ENCODE data around the gene NUDT13.

DNA sequence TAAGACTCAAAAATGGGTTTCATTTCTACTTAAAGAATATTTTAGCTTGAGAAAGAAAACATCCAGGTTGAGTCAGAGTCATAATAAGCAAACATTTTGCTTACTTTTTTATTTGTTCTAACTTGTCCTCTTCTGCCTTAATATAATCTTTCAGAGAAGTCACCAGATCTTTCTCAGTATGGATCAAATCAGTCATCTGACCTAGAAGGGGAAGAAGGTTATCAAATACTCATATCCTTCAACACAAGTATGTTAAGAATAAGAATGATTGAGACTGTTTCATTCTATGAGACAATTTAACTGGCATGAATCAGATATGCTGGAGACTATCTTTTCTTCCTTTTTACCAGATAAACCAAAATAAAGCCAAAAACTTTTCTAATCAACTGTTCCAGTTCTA lies 36.6 kb upstream of the NUDT13 start:
- TF ChIP-seq, protein P1, sequence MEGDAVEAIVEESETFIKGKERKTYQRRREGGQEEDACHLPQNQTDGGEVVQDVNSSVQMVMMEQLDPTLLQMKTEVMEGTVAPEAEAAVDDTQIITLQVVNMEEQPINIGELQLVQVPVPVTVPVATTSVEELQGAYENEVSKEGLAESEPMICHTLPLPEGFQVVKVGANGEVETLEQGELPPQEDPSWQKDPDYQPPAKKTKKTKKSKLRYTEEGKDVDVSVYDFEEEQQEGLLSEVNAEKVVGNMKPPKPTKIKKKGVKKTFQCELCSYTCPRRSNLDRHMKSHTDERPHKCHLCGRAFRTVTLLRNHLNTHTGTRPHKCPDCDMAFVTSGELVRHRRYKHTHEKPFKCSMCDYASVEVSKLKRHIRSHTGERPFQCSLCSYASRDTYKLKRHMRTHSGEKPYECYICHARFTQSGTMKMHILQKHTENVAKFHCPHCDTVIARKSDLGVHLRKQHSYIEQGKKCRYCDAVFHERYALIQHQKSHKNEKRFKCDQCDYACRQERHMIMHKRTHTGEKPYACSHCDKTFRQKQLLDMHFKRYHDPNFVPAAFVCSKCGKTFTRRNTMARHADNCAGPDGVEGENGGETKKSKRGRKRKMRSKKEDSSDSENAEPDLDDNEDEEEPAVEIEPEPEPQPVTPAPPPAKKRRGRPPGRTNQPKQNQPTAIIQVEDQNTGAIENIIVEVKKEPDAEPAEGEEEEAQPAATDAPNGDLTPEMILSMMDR (IDR thresholded peaks at IDR 0.05) = no peak
- no peak for TF ChIP-seq POLR2A (IDR thresholded peaks at IDR 0.05)

All from heart left ventricle (tissue), 13 donors.